Inflammatory macrophage treated with lipopolysaccharide for 4 hours (primary cell): ENCODE results near the gene PIM3.

Experiments used
- DNase-seq: peaks from one replicate; pipeline ENCODE4 v3.0.0-alpha.2; 2020

PIM3 gene

GRCh38 chr22:49960159-49961004, at the start of gene PIM3:
Gene PIM3 (plus strand): TSS chr22:49960772. CDS start chr22:49960948, 176 bp downstream.
- peak; percentile 98 for DNase-seq

DNA sequence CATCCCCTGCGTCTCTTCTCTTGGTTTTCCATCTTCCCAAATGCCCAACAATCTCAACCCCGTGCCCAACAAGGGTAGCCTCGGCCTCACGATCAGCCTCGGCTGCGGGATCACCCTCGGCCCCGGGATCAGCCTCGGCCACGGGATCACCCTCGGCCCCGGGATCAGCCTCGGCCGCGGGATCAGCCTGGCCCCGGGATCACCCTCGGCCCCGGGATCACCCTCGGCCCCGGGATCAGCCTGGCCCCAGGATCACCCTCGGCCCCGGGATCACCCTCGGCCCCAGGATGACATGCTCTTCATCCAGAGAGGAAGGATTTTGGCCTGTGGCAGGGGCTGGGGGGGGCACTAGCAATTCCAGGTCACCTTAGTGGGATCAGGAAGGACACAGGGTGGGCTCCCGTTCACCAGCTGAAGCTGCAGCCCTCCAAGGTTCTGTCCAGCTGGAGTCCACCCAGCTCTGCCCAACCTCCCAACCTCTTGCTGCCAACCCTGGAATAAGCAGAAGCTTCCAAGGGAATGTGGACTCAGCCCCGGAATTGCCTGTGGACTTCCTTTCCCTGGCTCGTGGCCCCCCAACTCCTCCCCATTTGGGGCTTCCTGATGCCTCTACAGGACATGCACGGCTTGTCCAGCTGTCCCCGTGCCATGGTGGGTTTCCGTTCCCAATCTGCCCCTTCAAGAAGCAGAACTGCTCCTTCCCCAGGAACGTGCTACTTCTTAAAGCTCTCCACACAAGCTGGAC, 48.5 kb upstream of the PIM3 start:
- DNase-seq: no peak

DNA sequence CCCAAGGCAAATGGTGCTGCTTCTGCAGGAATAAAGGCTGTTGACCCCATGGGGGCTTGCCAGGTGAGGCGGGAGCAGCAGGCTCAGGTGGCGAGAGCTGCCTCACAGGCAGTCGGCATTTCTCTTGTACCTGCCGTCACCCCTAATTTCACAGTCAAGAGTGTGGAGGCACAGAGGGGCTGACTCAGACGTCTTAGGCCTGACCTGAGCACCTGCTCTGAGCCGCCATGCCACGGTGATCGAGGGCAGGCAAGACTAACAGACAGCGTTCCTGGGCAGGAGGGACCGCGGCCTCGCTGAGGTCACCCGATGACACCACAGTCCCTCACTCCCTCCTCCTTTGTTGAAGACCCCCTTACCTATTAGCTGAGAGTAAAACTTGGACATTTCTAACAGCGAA, 47.5 kb upstream of the PIM3 start:
- no peak for DNase-seq

DNA sequence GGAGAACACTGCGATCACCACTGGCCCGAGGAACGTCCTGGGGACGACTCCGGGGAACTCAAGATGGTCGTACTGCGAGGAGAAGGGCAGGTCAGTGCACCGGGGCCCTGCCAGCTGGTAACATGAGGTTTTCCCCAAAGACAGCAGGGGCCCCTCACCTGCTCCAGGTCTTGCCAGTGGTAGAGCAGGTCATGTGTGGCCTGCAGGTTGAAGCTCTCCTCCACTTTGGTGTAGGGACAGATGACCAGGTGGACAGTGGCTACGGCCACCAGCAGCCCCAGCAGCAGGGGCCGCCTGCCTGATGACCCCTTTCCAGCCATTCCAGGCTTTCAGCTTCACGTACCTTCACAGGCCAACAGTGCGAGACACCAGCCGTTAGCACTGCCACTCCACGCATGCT, 47.1 kb upstream of the PIM3 start:
- no peak for DNase-seq

GRCh38 chr22:49914256-49914655, 46.3 kb upstream of the PIM3 start:
- no peak for DNase-seq

GRCh38 chr22:49915610-49916009, 45.0 kb upstream of the PIM3 start:
- no peak for DNase-seq

- no peak for DNase-seq
These were observed 43.7 kb upstream of the PIM3 start for GRCh38 chr22:49916831-49917230.

- DNase-seq: peak; percentile 98
These were observed 42.3 kb upstream of the PIM3 start, which contains the start of the genes ALG12 and CRELD2 for GRCh38 chr22:49917974-49918910. Gene ALG12 (minus strand): TSS chr22:49918438. CDS start chr22:49913765, 4,673 bp downstream. Gene CRELD2 (plus strand): TSS chr22:49918634. CDS start chr22:49918770, 136 bp downstream.

DNA sequence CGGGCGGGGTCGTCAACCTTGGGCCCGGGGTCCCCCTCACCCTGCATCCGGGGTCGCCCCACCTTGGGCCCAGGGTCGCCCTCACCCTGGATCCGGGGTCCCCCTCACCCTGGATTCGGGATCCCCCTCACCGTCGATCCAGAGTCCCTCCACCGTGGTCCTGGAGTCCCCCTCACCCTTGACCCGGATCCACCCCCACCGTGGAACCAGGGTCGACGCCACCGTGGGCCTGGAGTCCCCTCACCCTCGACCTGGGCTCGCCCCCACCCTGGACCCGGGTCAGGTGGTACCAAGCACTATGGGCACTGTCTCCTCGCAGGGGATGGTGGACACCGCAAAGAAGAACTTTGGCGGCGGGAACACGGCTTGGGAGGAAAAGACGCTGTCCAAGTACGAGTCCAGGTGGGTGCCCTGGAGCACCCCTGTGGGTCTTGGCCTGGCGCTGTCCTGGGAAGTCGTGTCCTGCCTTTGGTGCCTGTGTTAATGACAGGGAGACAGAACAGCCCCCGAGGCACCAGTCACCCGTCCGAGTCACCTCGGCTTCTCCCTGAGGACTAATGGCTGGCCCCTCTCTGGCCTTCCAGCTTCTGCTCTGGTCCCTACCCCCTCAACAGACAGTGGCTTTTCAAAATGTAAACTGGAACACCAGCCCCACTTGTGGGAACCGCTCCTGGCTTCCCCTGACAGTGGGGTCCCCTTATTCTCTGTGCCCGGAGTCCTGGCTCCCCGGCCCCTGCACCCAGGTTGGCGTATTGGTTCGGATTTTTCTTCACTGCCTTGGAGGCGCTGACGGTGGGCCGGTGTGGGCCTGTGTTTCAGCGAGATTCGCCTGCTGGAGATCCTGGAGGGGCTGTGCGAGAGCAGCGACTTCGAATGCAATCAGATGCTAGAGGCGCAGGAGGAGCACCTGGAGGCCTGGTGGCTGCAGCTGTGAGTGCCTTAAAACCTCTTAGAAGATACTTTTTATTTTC, 41.4 kb upstream of the PIM3 start:
- no peak for DNase-seq

DNA sequence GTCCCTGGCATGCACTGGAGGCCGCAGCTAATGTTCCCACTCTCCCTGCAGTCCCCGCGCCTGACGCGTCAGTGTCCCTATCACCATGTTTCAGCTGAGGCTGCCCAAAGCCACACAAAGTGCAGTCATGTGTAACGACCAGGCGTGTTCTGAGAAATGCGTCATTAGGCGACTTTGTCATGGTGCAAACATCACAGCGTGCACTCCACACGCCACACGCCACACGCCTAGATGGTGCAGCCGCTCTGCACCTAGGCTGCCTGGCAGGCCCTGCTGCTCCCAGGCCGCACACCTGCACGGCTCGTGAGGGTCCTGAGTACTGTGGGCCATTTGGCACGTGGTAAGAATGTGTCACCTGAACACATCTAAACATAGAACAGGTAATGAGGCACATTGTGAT, 39.7 kb upstream of the PIM3 start:
- no peak for DNase-seq

GRCh38 chr22:49921508-49922278, 38.9 kb upstream of the PIM3 start:
- no peak for DNase-seq

- no peak for DNase-seq
These were observed 38.1 kb upstream of the PIM3 start for GRCh38 chr22:49922484-49922883.

GRCh38 chr22:49922926-49923325, 37.6 kb upstream of the PIM3 start:
- no peak for DNase-seq

DNA sequence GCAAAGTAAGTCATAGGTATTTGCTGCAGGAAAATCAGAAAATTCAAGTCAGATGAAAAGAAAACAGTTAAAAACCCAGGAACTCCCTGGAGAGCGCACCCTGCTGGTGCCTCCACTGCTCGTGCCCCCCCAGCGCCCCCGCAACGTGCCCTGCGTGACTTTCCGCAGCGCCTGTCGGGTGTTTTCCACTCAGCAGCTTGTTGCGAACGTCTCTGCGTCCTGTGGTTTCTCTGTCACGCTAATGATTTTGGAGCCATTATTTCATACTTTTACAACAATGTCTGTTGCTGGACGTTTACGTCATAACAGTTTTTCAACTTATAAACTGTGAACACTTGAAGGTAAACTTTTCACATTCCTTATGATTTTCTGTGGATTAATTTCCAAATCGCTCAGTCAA, 37.1 kb upstream of the PIM3 start:
- no peak for DNase-seq

- DNase-seq: no peak
These were observed 36.3 kb upstream of the PIM3 start for GRCh38 chr22:49924113-49924833.

DNA sequence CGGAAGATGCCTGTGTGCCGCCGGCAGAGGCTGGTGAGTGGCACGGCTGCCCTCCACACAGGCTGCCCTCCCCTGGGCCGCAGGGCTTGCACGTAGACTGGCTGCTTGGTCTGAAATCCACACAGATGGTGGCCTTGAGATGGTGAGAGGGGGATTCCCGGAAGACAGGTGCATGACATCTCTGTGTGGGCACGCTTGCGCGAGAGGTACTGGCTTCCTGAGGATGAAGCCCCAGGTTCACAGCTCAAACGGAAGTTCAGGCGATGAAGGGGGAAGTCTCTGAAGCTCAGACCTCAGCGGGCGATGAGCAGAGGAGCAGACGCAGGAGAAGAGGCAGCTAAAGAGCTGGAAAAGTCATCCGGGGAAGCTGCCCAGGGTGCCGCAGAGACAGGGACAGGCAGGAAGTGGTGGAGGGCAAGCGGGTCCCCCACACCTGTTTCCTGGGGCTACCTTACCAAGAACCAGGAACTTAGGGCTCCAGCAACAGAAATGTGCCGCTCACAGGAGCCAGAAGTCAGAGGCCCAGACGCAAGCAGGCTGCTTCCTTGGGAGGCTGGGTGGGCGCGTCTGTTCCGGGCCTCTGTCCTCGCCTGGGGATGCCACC, 34.9 kb upstream of the PIM3 start:
- DNase-seq: no peak

DNA sequence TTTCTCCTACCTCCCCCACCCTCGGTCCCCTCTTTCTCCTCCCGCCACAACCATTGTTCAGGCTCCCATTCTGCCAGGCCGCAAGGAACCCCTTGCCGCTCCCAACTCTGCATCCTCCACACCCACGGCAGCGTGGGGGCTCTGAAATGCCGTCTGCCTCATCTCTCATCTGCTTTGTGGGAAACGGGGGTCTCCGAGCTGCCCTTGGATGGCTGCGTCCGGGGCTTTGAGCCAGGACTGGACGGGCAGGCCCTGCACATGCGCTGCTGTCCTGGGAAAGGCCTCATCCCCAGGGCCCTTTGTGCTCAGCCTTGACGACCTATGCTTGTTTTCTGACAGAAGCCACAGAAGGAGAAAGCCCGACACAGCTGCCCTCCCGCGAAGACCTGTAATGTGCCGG, 33.7 kb upstream of the PIM3 start:
- DNase-seq: no peak

- DNase-seq: no peak
These were observed 32.9 kb upstream of the PIM3 start for GRCh38 chr22:49927483-49928184.

DNA sequence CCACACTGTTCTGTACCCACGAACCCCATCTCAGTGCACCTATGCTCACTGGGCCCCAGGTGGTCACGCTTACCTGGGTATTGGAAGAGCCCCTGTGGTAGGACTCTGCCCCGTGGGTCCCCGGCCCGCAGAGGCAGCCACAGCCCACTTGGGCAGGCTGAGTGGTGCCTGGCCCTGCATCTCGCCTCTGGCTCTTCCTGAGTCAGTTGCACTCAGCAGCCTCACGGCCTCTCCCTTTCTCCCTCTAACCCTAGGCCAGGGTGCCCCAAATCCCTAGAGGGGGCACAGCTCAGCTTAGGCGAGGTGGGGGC, 32.4 kb upstream of the PIM3 start:
- DNase-seq: no peak
